PFSK-1 (cell line): ENCODE data around the gene RNPEP.

ENCODE experiments used
- FOXP2 ChIP-seq: optimal IDR thresholded peaks from 2 replicates; pipeline ENCODE3; 2011; ENCODE audit warnings: borderline replicate concordance, control low read depth, inconsistent platforms; ENCODE audit not compliant: insufficient read depth; ENCODE audit errors: extremely low read length, extremely low read depth
- POLR2AphosphoS5 ChIP-seq: IDR thresholded peaks from 2 replicates; pipeline ENCODE4 v1.6.1; 2012; ENCODE audit warnings: low read depth, mild to moderate bottlenecking, control low read depth, low read length, moderate library complexity
- SIN3A ChIP-seq: IDR thresholded peaks from 2 replicates; pipeline ENCODE4 v1.6.1; 2012; ENCODE audit warnings: mild to moderate bottlenecking, low read length, moderate library complexity, borderline replicate concordance; ENCODE audit not compliant: insufficient read depth
- TAF1 ChIP-seq: IDR thresholded peaks from 2 replicates; pipeline ENCODE4 v1.6.1; 2012; ENCODE audit warnings: low read length, control low read depth, borderline replicate concordance; ENCODE audit not compliant: insufficient read depth
- TF ChIP-seq, protein P1 (sequence below), 2 experiments: IDR thresholded peaks; 2 replicates each; pipeline versions ENCODE4 v1.6.1 to v1.8.0; 2011 to 2012; ENCODE audit warnings: low read depth in 2 of 2, low read length in 2 of 2, control low read depth in 1 of 2, inconsistent platforms in 1 of 2, mild to moderate bottlenecking in 1 of 2, moderate library complexity in 1 of 2; ENCODE audit not compliant: insufficient read depth in 1 of 2

Gene RNPEP

DNA sequence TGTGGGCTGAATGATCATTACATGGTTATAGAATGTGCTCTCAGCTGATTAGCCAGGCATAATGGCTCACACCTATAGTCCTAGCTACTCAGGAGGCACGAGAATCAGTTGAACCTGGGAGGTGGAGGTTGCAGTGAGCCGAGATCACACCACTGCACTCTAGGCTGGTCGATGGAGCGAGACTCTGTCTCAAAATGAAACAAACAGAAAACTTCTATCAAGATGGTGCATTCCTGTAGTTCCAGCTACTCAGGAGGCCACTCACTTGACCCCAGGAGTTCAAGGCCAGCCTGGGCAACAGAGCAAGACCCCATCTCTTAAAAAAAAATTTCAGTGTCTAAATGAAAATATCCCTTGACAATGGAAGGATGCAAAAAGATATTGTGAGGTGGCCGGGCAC is 16.3 kb upstream of the RNPEP start:
- TF ChIP-seq POLR2AphosphoS5, result no peak
- no peak for TF ChIP-seq FOXP2
- no peak for TF ChIP-seq SIN3A
- TF ChIP-seq TAF1, result no peak
- TF ChIP-seq, protein P1, sequence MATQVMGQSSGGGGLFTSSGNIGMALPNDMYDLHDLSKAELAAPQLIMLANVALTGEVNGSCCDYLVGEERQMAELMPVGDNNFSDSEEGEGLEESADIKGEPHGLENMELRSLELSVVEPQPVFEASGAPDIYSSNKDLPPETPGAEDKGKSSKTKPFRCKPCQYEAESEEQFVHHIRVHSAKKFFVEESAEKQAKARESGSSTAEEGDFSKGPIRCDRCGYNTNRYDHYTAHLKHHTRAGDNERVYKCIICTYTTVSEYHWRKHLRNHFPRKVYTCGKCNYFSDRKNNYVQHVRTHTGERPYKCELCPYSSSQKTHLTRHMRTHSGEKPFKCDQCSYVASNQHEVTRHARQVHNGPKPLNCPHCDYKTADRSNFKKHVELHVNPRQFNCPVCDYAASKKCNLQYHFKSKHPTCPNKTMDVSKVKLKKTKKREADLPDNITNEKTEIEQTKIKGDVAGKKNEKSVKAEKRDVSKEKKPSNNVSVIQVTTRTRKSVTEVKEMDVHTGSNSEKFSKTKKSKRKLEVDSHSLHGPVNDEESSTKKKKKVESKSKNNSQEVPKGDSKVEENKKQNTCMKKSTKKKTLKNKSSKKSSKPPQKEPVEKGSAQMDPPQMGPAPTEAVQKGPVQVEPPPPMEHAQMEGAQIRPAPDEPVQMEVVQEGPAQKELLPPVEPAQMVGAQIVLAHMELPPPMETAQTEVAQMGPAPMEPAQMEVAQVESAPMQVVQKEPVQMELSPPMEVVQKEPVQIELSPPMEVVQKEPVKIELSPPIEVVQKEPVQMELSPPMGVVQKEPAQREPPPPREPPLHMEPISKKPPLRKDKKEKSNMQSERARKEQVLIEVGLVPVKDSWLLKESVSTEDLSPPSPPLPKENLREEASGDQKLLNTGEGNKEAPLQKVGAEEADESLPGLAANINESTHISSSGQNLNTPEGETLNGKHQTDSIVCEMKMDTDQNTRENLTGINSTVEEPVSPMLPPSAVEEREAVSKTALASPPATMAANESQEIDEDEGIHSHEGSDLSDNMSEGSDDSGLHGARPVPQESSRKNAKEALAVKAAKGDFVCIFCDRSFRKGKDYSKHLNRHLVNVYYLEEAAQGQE (IDR thresholded peaks at IDR 0.05; ENCODE audit: insufficient read depth in 1 of 2, low read depth in 2 of 2, low read length in 2 of 2), result no peak

DNA sequence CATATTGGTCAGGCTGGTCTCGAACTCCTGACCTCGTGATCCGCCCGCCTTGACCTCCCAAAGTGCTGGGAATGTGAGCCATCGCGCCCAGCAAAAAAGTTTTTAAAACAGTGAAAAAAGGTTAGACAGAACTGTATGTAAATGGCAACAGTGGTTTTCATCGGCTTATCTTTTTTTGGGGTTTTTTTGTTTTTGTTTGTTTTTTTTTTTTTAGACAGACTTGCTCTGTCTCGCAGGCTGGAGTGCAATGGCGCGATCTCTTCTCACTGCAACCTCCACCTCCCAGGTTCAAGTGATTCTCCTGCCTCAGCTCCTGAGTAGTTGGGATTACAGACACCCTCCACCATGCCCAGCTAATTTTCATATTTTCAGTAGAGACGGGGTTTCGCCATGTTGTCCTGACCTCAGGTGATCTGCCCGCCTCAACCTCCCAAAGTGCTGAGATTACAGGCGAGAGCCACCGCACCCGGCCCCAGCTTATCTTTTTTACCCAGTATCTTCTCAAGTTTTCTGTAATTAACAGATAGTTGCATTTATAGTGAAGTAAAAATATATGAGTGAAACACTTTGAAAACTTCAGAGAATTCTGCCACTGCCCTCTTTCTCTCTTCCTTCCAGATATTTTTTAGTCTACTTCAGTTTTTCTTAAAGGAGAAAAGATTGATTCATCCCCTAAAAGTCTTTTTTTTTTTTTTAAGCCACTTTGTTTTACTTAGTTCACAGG is 14.1 kb upstream of the RNPEP start:
- no peak for TF ChIP-seq TAF1
- TF ChIP-seq POLR2AphosphoS5, result no peak
- TF ChIP-seq SIN3A, result no peak
- no peak for TF ChIP-seq FOXP2
- TF ChIP-seq, protein P1 (IDR thresholded peaks at IDR 0.05; ENCODE audit: insufficient read depth in 1 of 2, low read depth in 2 of 2, low read length in 2 of 2), result no peak

DNA sequence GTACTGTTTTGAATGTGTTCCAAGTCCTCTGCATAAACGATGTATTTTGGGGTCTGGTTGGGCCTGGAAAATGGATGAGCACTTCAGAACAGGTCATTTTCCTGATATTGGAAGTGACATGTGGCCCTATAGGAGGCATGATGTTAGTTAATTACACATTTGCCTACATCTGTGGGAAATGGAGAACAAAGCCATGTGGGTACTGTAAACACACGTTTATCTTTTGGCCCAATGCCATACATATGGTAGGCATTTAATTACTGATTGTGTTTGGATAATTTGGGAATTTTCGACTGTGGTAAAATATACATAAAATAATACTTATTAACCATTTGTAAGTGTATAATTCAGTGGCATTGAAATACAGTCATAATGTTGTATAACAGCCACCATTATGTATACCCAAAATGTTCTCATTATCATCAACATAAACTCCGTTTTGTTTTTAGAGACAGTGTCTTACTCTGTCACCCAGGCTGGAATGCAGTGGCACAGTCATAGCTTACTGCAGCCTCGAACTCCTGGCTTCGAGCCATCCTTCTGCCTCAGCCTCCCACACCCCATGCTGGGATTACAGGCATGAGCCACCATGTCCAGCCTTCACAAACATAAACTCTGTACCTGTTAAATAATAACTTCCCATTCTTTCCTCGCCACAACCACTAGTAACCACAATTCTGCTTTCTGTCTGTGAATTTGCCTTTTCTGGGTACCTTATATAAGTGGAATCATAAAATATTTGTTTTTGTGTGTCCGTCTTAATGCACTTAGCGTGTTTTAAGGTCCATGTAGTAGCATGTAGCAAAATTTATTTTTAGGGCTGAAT is 11.9 kb upstream of the RNPEP start:
- TF ChIP-seq SIN3A (no peak), FOXP2 (no peak), POLR2AphosphoS5 (no peak; the same call in 1 of the 2 replicates)
- TF ChIP-seq, protein P1 (IDR thresholded peaks at IDR 0.05; ENCODE audit: insufficient read depth in 1 of 2, low read depth in 2 of 2, low read length in 2 of 2), result no peak

DNA sequence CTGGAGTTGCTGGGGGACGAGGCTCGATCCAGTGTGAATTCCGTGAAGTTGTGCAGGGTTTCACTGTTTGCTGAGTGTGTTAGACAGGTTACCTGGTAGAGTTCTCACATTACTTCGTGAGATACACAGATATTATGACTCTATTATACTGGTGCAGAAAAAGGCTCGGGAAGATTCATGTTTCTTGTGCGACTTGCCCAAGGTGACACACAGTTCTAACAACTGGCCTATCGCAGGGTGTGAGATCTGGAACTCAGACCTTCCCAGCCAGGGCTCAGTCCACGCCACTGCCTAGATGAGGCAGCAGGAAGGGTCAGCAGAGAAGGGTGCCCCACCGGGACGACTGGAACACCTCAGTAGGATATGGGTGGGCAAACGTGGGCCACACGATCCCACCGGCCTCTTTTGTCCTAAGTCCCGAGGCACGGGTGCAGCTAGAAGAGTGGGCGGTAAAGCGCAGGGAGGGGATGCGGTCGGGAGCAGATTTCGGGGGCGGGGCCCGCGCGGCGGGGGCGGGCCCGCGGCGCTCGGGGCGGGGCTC is 296 bp upstream of the RNPEP start:
- no peak for TF ChIP-seq TAF1
- no peak for TF ChIP-seq SIN3A
- no peak for TF ChIP-seq POLR2AphosphoS5
- TF ChIP-seq, protein P1 (IDR thresholded peaks at IDR 0.05; ENCODE audit: insufficient read depth in 1 of 2, low read depth in 2 of 2, low read length in 2 of 2), result no peak
- no peak for TF ChIP-seq FOXP2
